Anterior cingulate cortex (tissue), 58 donors: Measurements from ENCODE around the gene ZNHIT3.
"Not testable (repeated sequence)": the region's sequence is repeated elsewhere in the genome, so short reads cannot be mapped to it uniquely, and the experiment has no call there.

Experiments
- DNase-seq, 58 donors: peaks; one replicate each; lab custom pipeline; 2025; lab: John Stamatoyannopoulos, UW

Gene ZNHIT3

GRCh38 chr17:36486204-36487194, at the start of gene ZNHIT3:
Gene ZNHIT3 (plus strand): TSS chr17:36486681. CDS start chr17:36486700, 19 bp downstream.
- peak; percentile 32 to 94 (median 85) for DNase-seq

- not testable (repeated sequence) for DNase-seq
These were observed 44.7 kb upstream of the ZNHIT3 start for GRCh38 chr17:36441792-36442191.

- DNase-seq, result no peak
These were observed 42.7 kb upstream of the ZNHIT3 start for GRCh38 chr17:36443777-36444176.

GRCh38 chr17:36449997-36450396, 36.5 kb upstream of the ZNHIT3 start:
- not testable (repeated sequence) for DNase-seq

- not testable (repeated sequence) for DNase-seq
These were observed 33.6 kb upstream of the ZNHIT3 start for GRCh38 chr17:36452888-36453287.

- DNase-seq, result not testable (repeated sequence)
These were observed 28.8 kb upstream of the ZNHIT3 start for GRCh38 chr17:36457701-36458100.

- DNase-seq, result no peak
These were observed 27.4 kb upstream of the ZNHIT3 start for GRCh38 chr17:36459045-36459444.

- no peak for DNase-seq
These were observed 26.9 kb upstream of the ZNHIT3 start for GRCh38 chr17:36459601-36460000.

- DNase-seq, result no peak
These were observed 26.1 kb upstream of the ZNHIT3 start for GRCh38 chr17:36460265-36460937.

GRCh38 chr17:36461330-36462110, 25.0 kb upstream of the ZNHIT3 start:
- no peak for DNase-seq

DNA sequence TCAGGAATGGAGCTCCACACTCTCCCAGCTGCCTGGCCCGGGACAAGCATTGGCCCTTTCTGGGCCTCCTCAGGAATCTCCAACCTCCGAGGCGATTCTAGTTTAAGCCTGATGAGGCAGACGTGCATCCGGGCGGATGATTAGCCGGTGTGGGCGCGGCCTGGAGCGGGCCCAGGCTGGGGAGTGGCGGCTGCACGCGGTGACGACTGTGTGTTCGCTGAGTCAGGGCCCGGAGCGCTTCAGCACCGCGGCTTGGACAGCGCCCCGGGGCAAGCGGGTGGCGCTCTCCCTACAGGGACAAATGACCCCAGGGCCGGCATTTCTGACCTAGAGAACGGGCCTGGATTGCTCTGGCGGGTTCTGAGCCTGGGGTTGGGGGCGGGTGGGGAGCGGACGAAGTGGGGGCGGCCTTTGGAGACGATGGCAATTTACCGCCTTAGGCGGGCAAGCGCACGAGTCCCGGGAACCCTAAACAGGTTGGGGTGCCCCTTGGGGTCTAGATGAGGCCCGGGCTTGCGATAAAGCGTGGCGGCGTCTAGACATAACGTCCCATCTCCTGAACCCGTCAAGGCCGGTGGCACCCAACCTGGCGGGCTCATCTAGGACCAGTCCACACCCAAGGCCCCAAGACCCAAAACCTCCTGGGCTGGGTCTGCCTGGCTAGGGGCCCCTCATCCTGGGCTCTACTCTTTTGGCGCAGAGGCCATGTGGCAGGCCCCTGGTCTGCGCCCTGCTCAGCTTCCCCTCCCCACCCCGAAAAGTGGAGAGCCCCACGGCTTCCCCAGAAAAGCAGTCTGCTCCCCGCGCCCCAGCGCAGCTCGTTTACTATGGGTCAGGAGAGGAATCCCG, 22.3 kb upstream of the ZNHIT3 start:
- DNase-seq, result peak in 15 of 58 donors; percentile 2 to 46 (median 15)

GRCh38 chr17:36464765-36465088, 21.8 kb upstream of the ZNHIT3 start:
- DNase-seq, result no peak

- DNase-seq, result peak in 5 of 58 donors; percentile 2 to 26 (median 13)
These were observed 17.4 kb upstream of the ZNHIT3 start for GRCh38 chr17:36468903-36469635.

- no peak for DNase-seq
These were observed 16.7 kb upstream of the ZNHIT3 start for GRCh38 chr17:36469733-36470132.

DNA sequence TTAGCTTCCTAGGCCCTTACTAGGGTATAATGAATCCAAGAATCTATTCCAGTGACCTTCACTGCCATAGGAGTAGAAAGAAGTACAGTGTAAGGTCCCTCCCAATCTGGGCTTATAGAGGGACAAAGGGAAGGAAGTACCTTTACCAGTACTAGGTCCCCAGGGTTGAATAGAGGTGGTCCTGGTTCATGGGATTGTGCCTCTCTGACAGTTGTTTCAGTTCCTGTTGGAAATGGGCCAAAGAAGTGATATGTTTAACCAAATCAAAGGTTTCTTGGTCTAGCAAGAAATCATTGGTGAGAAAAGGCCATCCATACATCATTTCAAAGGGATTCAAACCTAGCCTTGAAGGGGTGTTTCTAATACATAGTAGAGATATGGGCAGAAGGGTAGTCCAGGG, 16.0 kb upstream of the ZNHIT3 start:
- DNase-seq, result no peak

DNA sequence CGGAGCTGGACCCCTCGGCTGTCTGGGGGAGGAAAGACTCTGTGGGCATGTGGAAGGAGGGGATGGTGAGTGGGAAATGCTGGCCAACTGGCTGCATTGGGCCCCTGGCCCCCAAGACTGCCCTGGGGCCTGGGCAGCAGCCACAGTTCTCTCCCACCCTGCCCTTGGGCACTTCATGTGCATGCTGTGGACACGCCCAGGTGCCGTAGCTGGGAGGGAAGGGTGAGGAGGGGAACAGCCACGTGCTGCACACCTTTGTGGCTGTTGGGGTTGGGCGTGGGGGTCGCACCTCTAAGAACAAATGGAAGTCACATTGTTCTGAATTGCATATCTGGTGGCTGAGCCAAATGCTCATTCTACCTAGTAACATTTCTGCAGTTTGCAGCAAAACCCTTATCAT, 11.9 kb upstream of the ZNHIT3 start:
- DNase-seq, result no peak

DNA sequence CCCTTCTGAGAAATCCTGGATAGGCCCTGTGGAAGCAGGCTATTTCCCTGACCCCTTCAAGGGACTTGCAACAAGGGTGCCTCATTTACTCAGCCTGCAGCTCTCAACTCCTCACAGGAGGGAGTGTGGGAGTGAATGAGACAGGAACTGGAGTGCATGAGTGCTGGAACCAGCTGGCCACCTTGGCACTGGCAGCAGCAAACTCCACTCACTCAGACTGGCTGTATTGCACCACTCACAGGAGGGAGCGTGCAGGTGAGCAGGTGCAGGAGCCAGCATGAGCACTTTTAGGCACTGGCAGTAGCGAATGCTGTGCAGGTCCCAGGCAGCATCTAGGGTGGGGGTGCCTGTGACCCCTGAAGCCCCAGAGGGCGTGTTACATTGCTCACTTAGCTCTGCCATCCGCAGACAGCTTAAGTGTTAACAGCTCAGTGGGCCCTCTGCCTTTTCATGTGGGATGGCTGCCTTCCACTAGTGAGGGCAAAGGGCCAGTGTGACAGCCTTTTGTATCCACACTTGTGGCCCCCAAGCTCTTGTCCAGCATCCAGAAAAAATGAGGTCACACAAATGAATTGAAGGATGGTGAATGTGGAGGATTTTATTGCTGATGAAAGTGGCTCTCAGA, 11.0 kb upstream of the ZNHIT3 start:
- DNase-seq, result peak in 40 of 58 donors; percentile 6 to 74 (median 36)

DNA sequence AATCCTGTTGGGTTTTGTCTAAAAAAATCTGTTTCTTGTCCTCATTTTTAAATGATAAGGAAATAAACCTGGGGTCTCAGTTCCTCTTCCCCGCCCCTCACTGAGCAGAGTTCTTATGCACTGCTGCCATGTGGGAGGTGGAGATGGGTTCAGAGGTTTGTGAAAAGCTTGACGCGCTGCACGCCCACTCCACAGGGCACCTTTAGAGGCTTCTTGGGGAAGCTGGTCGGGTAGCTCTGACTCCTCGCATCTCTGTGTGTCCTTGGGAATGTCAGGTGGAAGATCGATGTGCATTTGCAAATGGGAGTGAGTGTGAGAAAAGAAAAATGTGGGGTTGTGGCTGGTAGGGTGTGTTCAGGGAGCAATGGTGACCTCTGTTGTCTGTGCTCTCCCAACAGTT, 4.7 kb upstream of the ZNHIT3 start:
- DNase-seq, result no peak
